Activated T-helper 2 cell treated with anti-CD3 and anti-CD28 coated beads, Interferon-gamma antibody, Interleukin-2, Interleukin-4, amounts not matched to agents 10 μg/mL and 5 μg/mL and 100 μg/mL, durations not matched to agents 14 hours and 24 hours and 36 hours (primary cell): ENCODE measurements around the gene PALLD. TPM values are rescaled to one million over a fixed set of nuclear protein-coding genes. Genes with fewer than 3 reads are reported as not detected.

Experiments used
- DNase-seq: peaks from one replicate; pipeline ENCODE4 v3.0.0; 2021; ENCODE audit warnings: low spot score
- H3K27ac Mint-ChIP-seq: one replicate; pipeline ENCODE4 v1.8.0; 2021; ENCODE audit warnings: mixed read lengths
- H3K27me3 Mint-ChIP-seq: one replicate; pipeline ENCODE4 v1.8.0; 2021; ENCODE audit warnings: low read depth, mixed read lengths
- H3K36me3 Mint-ChIP-seq: one replicate; pipeline ENCODE4 v1.8.0; 2021; ENCODE audit warnings: low read depth, mixed read lengths
- H3K4me1 Mint-ChIP-seq: one replicate; pipeline ENCODE4 v1.8.0; 2021; ENCODE audit warnings: low read depth, mixed read lengths
- H3K4me3 Mint-ChIP-seq: one replicate; pipeline ENCODE4 v1.8.0; 2021; ENCODE audit warnings: low read depth, mild to moderate bottlenecking, moderate library complexity, mixed read lengths
- H3K9me3 Mint-ChIP-seq: one replicate; pipeline ENCODE4 v1.8.0; 2021; ENCODE audit warnings: mixed read lengths
- intact Hi-C: fragments of 100-400 bp; cut with micrococcal nuclease; formaldehyde crosslinking; loops from one replicate; pipeline ENCODE4 v1.15.1; 2023
- total RNA-seq: library from RNA; stranded (reverse); gene quantifications from 2 replicates; pipeline ENCODE4 v1.2.3, GENCODE V29; 2022

PALLD gene
- total RNA-seq, 1 donor from 2014 or later = 19.8 TPM

- Mint-ChIP-seq H3K27ac (no peak overlapping the region), H3K4me3 (no peak overlapping the region), H3K27me3 (peaks cover 14% of the 10 kb centered on the region), H3K4me1 (peaks cover 2% of the 10 kb centered on the region), H3K9me3 (peaks cover 13% of the 10 kb centered on the region), H3K36me3 (no peaks in the 10 kb centered on the region)
- intact Hi-C loops = no loop called here
- DNase-seq = no peak
Measured at GRCh38 chr4:168731006-168731636, 234.3 kb downstream of the PALLD start.

GRCh38 chr4:168731706-168732414 lies 235.0 kb downstream of the PALLD start:
- Mint-ChIP-seq H3K36me3 (no peaks in the 10 kb centered on the region), H3K27me3 (peaks cover 12% of the 10 kb centered on the region), H3K4me1 (peaks cover 2% of the 10 kb centered on the region), H3K9me3 (peaks cover 12% of the 10 kb centered on the region), H3K27ac (no peak overlapping the region), H3K4me3 (no peak overlapping the region)
- no peak for DNase-seq
- intact Hi-C loops = no loop called here

GRCh38 chr4:168732714-168733113 lies 235.9 kb downstream of the PALLD start:
- Mint-ChIP-seq H3K4me1 (peaks cover 2% of the 10 kb centered on the region), H3K9me3 (peaks cover 3% of the 10 kb centered on the region), H3K27ac (no peak overlapping the region), H3K27me3 (peaks cover 10% of the 10 kb centered on the region), H3K4me3 (no peak overlapping the region), H3K36me3 (no peaks in the 10 kb centered on the region)
- no peak for DNase-seq
- intact Hi-C loops = no loop called here

GRCh38 chr4:168734703-168735678 lies 238.1 kb downstream of the PALLD start:
- peaks cover 12% of the 10 kb centered on the region for H3K27me3 Mint-ChIP-seq
- intact Hi-C loops = no loop called here
- no peaks in the 10 kb centered on the region for H3K9me3 Mint-ChIP-seq
- no peak for DNase-seq
- peaks cover 2% of the 10 kb centered on the region for H3K4me1 Mint-ChIP-seq
- no peak overlapping the region for H3K4me3 Mint-ChIP-seq
- H3K36me3 Mint-ChIP-seq = no peaks in the 10 kb centered on the region
- H3K27ac Mint-ChIP-seq = no peak overlapping the region

- no peak for DNase-seq
- Mint-ChIP-seq H3K27me3 (peaks cover 10% of the 10 kb centered on the region), H3K27ac (no peak overlapping the region), H3K36me3 (no peaks in the 10 kb centered on the region), H3K4me3 (no peak overlapping the region), H3K4me1 (peaks cover 2% of the 10 kb centered on the region), H3K9me3 (no peaks in the 10 kb centered on the region)
- intact Hi-C loops = no loop called here
Measured at GRCh38 chr4:168735735-168736134, 238.9 kb downstream of the PALLD start.

- Mint-ChIP-seq H3K36me3 (no peaks in the 10 kb centered on the region), H3K4me3 (no peak overlapping the region), H3K9me3 (no peaks in the 10 kb centered on the region), H3K27me3 (peaks cover 13% of the 10 kb centered on the region), H3K27ac (no peak overlapping the region), H3K4me1 (no peaks in the 10 kb centered on the region)
- intact Hi-C loops = no loop called here
- DNase-seq = no peak
Measured at GRCh38 chr4:168736860-168737805, 240.3 kb downstream of the PALLD start.

GRCh38 chr4:168737806-168738172 lies 240.9 kb downstream of the PALLD start:
- Mint-ChIP-seq H3K9me3 (no peaks in the 10 kb centered on the region), H3K36me3 (no peaks in the 10 kb centered on the region), H3K4me3 (no peak overlapping the region), H3K27me3 (peaks cover 13% of the 10 kb centered on the region), H3K4me1 (no peaks in the 10 kb centered on the region), H3K27ac (no peak overlapping the region)
- no peak for DNase-seq
- intact Hi-C loops = no loop called here

- peaks cover 16% of the 10 kb centered on the region for H3K27me3 Mint-ChIP-seq
Measured at GRCh38 chr4:168739886-168740285, 243.0 kb downstream of the PALLD start.

GRCh38 chr4:168740691-168741090 lies 243.8 kb downstream of the PALLD start:
- peaks cover 16% of the 10 kb centered on the region for H3K27me3 Mint-ChIP-seq
- intact Hi-C loops = no loop called here
- H3K27ac Mint-ChIP-seq = no peak overlapping the region
- no peak for DNase-seq
- H3K4me1 Mint-ChIP-seq = no peaks in the 10 kb centered on the region
- no peak overlapping the region for H3K4me3 Mint-ChIP-seq
- H3K36me3 Mint-ChIP-seq = no peaks in the 10 kb centered on the region
- no peaks in the 10 kb centered on the region for H3K9me3 Mint-ChIP-seq

More at GRCh38 chr4:168739886-168740285, 243.0 kb downstream of the PALLD start:
- Mint-ChIP-seq H3K27ac (no peak overlapping the region), H3K4me3 (no peak overlapping the region), H3K4me1 (no peaks in the 10 kb centered on the region), H3K36me3 (no peaks in the 10 kb centered on the region), H3K9me3 (no peaks in the 10 kb centered on the region)
- intact Hi-C loops = no loop called here
- DNase-seq = no peak

GRCh38 chr4:168741281-168742173 lies 244.7 kb downstream of the PALLD start:
- H3K27me3 Mint-ChIP-seq = peaks cover 16% of the 10 kb centered on the region
- H3K4me1 Mint-ChIP-seq = no peaks in the 10 kb centered on the region
- H3K9me3 Mint-ChIP-seq = no peaks in the 10 kb centered on the region

GRCh38 chr4:168743131-168743530 lies 246.3 kb downstream of the PALLD start:
- no peak overlapping the region for H3K27ac Mint-ChIP-seq
- intact Hi-C loops = no loop called here
- H3K9me3 Mint-ChIP-seq = no peaks in the 10 kb centered on the region
- H3K4me1 Mint-ChIP-seq = no peaks in the 10 kb centered on the region
- peaks cover 16% of the 10 kb centered on the region for H3K27me3 Mint-ChIP-seq
- H3K4me3 Mint-ChIP-seq = no peak overlapping the region
- DNase-seq = no peak
- no peaks in the 10 kb centered on the region for H3K36me3 Mint-ChIP-seq

More at GRCh38 chr4:168741281-168742173, 244.7 kb downstream of the PALLD start:
- intact Hi-C loops = no loop called here
- Mint-ChIP-seq H3K4me3 (no peak overlapping the region), H3K27ac (no peak overlapping the region), H3K36me3 (no peaks in the 10 kb centered on the region)
- no peak for DNase-seq
